Stimulated activated CD4-positive, alpha-beta T cell treated with anti-CD3 and anti-CD28 coated beads, Interleukin-12 subunit alpha, Interleukin-12 subunit beta, amount 100 ng/mL, for 48 hours (primary cell): Measurements from ENCODE around the gene SPN.
"Not testable (repeated sequence)": the region's sequence is repeated elsewhere in the genome, so short reads cannot be mapped to it uniquely, and the experiment has no call there.

ENCODE experiments used
- DNase-seq, 3 donors: peaks; one replicate each; pipeline ENCODE4 v3.0.0-alpha.2; 2020; ENCODE audit warnings: low read depth in 2 of 3, low spot score in 1 of 3

The SPN gene, protein sequence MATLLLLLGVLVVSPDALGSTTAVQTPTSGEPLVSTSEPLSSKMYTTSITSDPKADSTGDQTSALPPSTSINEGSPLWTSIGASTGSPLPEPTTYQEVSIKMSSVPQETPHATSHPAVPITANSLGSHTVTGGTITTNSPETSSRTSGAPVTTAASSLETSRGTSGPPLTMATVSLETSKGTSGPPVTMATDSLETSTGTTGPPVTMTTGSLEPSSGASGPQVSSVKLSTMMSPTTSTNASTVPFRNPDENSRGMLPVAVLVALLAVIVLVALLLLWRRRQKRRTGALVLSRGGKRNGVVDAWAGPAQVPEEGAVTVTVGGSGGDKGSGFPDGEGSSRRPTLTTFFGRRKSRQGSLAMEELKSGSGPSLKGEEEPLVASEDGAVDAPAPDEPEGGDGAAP

DNA sequence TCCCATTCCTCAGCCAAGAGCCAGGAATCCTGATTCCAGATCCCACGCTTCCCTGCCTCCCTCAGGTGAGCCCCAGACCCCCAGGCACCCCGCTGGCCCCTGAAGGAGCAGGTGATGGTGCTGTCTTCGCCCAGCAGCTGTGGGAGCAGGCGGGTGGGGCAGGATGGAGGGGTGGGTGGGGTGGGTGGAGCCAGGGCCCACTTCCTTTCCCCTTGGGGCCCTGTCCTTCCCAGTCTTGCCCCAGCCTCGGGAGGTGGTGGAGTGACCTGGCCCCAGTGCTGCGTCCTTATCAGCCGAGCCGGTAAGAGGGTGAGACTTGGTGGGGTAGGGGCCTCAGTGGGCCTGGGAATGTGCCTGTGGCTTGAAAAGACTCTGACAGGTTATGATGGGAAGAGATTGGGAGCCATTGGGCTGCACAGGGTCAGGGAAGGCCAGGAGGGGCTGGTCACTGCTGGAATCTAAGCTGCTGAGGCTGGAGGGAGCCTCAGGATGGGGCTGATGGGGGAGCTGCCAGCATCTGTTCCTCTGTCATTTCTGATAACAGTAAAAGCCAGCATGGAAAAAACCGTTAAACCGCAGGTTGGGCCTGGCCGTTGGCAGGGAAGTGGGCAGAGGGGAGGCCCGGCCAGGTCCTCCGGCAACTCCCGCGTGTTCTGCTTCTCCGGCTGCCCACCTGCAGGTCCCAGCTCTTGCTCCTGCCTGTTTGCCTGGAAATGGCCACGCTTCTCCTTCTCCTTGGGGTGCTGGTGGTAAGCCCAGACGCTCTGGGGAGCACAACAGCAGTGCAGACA is at the start of gene SPN:
SPN (plus strand) TSS at position 232 of the 791 bp plus-strand sequence; CDS start at position 714, 482 bp downstream.
- DNase-seq = no peak

DNA sequence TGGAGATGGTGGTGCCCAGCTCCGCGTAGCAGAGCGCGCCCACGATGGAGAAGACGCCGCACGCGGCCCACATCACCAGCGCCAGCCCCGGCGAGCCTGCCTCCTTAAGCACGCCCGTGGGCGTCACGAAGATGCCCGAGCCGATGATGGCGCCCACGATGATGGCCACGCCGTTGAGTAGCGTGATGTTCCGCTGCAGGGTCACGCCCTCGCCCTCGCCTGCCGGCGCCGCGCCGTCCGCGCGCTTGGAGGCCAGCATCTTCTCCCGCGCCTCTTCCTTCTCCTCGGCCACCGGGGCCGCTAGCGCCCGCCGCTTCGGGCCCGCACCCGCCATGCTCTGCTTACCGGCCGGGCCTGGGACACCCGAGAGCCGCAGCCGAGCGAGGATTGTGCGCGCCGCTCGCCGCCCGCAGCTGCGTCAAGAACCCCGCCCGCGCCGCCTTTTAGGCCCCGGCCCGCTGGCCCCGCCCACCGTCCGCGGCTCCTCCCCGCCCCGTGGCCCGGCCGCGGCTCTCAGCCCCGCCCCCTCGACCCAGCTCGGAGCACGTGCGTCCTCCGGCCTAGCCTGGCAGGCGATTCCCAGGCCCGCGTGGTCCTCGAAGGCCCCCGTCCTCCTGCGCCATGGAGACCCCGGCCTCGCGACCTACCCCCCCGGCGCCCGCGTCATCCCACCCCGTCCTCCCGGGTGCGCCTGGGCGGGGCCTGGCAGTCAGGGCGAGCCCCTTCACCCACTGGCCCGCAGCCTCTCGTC is 49.6 kb upstream of the SPN start:
- peak; percentile 87 to 92 (median 88) for DNase-seq

DNA sequence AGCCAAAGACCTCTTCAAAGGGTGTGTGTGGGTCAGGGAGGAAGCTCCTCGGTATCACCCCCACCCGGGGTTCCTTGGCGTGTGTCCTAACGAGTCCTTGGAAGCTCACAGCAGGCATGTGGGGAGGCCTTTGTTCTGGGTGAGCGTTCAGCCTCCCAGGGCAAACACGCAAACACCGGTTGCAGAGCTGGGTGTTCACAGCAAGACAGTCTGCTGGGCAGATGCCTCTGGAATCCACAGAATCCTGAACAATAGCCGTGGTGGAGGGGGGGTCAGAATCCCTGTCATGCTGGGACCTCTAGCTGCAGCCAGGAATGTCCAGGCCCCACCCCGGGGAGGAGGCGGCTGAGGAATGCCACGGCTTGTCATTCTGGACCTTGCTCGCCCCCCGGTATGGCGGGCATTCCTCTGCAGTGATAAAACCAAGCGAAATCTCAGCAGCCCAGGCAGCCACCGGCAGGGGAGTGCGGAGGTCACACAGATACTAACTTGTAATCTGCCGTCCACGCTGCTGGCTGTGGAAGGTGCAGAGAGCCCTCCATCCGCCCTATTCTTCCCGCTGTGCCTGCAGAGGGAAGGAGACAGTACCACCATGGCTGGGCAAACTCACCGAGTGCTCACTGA is 48.2 kb upstream of the SPN start:
- DNase-seq = not testable (repeated sequence)

DNA sequence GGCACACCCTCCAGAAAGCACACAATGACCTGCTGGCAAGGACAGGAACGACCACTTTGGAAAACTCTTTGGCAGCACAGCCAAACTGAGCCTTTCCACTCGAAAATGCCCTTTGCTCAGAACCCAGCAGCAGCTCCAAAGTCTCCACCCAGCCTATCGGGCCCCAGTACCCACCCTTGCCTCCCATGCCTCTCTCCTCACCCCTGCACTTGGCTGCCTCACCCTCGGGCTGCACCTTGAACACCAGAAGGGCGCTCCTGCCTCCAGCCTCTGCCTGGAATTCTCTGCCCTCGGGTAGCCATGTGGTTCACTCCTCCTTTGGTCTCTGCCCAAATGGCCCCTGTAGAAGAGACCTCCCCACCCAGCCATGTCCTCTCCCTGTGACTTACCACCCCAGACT is 46.9 kb upstream of the SPN start:
- DNase-seq = not testable (repeated sequence)

GRCh38 chr16:29620591-29620990 is 42.5 kb upstream of the SPN start:
- peak in 1 of 3 donors; percentile 25 for DNase-seq

DNA sequence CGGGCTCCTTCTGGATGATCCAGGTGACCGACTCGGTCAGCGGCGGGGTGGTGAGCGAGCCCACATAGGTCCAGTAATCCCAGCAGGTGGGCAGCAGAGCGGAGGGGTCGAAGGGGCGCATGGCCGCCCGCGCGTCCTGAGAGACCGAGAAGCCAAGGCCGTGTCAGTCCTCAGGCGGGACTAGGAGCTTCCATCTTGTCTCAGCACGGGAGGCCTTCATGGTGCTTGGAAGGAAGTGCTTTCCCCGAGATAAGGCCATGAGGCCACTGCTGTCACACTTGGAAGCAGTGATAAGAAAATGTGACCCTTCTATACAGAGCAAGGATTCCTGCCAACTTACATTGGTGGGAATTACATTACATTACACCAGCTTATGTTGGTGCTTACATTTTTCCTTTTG is 40.3 kb upstream of the SPN start:
- not testable (repeated sequence) for DNase-seq

GRCh38 chr16:29623253-29623652 is 39.8 kb upstream of the SPN start:
- not testable (repeated sequence) for DNase-seq

DNA sequence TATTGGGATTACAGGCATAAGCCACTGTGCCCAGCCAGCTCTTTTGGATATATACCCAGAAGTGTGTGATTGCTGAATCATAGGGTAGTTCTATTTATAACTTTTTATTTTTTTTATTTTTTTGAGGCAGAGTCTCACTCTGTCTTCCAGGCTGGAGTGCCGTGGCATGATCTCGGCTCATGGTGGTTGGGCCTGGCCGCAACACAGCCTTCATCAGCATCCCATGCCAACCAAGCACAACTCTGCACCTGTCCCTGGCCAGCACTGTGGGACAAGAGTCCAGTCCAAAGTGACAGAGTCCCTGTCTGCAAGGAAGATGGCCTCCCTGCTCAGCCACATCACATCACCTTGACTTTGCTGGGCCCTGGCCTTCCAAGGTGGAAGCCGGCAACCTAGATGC is 37.9 kb upstream of the SPN start:
- DNase-seq = not testable (repeated sequence)

- DNase-seq = peak; percentile 33 to 63 (median 43)
These were observed 36.2 kb upstream of the SPN start for GRCh38 chr16:29626778-29627331.

DNA sequence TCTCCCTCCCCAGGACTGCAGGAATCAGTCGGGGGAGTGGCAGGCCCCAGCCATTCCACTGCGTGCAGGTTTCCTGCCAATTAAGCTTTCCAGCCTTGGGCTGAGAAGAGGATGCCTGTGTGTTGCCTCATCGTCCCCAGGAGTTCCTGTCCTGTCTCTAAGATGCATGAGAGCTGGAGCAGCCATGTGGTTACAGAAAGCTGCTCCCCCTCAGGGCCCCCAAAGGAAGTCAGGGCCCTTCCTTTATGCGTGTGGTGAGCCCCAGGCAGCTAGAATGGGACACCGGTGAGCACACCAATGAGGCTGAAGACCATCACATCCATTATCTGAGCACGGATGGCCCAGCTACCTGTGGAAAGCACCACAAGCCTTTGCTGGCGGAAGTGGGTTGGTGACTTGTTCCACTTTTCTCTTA is 35.4 kb upstream of the SPN start:
- DNase-seq = not testable (repeated sequence)

- not testable (repeated sequence) for DNase-seq
These were observed 34.3 kb upstream of the SPN start for GRCh38 chr16:29628707-29629106.

DNA sequence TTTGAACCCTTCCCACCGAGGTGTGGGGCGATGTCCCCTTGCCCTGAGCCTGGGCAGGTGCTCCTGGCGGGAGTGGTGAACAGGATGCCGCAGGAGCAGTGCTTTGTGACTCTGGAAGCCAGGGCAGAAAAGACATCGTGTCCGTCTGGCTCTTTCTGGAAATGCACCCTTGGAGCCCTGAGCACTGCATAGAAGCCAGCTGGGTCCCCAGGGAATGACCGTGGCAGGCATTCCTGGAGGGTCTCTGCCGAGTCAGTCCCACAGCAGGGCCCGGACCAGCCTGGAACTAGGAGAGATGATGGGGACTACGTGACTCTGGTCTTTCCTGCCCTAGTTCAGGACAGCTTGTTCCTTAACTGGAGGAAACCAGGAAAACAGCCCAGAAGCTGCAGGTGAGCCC is 33.7 kb upstream of the SPN start:
- DNase-seq = not testable (repeated sequence)

DNA sequence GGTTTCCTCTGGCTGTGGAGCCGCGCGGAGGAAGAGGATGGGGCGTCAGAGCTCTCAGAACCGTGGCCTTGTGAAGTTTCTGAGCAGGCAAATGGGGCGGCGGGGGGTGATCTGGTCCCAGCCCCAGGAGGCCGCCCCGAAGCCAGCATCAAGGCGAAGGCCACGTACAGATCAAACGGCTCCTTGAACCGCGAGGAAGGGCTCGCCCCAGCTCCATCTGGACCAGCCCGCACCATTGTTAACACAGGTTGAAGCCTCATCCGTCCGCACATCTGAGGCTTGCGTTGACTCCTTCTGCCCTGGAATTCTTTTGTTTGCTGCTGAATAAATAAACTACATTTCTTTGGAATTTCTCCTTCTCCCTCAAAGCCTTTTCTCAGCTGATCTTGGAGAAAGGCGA is 31.4 kb upstream of the SPN start:
- DNase-seq = not testable (repeated sequence)

DNA sequence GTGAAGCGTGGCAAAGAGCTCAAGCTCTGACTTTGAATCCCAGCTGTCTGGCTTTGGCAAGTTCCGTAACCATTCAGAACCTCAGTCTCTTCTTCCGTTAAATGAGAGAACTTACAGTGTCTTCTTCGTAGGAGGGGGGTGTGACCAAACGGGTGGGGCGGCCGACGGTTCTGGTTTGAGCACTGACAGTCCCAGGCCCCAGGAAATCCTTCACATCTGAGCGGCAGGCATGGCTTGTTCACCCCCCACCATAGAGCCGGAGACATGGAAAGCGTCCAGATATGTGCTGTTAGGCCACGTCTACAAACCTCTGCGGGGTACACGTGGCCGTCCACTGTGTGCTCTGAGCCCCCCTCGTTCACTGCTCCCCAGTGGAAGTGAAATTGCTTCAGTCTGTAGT is 27.1 kb upstream of the SPN start:
- not testable (repeated sequence) for DNase-seq

DNA sequence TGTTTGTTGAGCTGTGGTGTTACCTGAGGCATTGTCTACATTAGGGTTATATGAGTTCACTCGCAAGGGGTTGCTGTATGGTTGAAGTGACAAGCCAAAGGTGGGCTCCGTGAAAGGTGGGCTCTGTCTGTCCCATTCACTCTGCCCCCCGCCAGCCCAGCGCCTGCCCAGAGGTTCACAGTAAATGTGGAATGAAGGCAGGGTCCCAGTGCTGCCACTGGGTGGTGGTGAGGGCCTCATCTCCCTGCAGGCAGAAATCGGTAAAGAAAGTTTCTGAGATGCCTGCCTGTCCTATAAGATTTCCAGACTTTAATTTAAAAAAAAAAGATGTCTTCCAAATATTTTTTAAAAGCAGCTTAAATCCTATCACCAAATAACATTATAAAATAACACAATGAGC is 26.7 kb upstream of the SPN start:
- not testable (repeated sequence) for DNase-seq

DNA sequence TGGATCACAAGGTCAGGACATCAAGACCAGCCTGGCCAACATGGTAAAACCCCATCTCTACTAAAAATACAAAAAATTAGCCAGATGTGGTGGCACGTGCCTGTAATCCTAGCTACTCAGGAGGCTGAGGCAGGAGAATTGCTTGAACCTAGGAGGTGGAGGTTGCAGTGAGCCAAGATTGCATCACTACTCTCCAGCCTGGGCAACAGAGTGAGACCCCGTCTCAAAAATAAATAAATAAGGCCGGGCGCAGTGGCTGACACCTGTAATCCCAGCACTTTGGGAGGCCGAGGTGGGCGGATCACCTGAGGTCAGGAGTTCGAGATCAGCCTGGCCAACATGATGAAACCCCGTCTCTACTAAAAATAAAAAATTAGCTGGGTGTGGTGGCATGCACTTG is 24.3 kb upstream of the SPN start:
- DNase-seq = not testable (repeated sequence)

- no peak for DNase-seq
These were observed 21.5 kb upstream of the SPN start for GRCh38 chr16:29641561-29641960.

GRCh38 chr16:29643596-29643995 is 19.5 kb upstream of the SPN start:
- DNase-seq = no peak

DNA sequence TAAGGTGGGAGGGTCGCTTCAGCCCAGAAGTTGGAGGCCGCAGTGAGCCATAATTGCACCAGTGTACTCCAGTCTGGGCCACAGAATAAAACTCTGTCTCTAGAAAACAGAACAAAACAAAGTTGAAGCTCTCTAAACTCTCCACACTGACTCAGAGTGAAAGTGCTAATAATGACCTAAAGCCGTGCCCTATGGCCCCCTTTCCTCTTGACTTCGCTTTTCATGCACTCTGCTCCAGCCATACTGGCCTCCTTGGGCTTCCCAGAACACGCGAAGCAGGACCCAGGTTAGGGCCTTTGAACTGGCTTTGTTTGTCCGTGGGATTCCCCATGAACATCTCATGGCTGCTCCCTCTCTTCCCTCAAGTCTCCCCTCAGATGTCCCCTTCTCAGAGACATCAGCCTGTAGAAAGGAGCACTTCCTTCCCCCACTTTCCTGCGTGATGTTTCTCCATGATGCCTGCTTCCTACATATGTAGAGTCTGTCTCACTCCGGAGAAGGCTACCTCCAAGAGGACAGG is 18.6 kb upstream of the SPN start:
- no peak for DNase-seq

DNA sequence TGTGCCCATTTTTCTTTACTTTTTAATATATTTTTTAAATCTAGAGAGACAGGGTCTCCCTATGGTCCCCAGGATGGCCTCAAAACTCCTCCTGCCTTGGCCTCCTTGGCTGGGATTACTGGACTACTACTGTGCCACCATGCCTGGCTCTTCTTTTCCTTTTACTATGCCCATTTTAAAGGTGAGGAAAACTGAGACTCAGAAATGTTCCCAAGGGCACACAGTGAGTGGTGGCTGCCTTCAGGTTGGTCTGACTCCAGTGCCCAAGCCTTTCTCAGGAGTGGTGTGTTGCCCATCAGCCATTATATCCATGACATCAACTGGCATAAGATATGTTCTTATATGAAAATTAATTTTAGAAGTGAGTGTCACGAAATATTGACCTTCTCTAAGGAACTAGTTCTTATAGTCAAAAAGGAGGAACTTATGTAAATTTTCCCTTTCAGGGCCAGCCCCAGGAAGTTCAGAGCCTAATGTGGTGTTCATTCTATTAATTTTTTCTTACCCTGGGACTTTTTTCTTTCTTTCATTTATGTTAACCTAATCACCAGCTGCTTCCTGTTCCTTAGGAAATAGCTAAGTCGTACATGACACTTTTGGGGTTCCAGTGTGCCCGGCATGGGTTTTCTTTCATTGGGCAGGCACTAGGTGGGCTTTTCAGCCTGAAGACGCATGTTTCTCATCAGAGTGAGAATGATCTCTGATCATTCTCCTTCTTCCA is 17.9 kb upstream of the SPN start:
- no peak for DNase-seq
